NCI-H2196 (cell line): ENCODE data around the gene ERVW-1.

ENCODE experiments used
- DNase-seq: peaks from one replicate; lab custom pipeline; 2025; ENCODE audit not compliant: unreplicated experiment; lab: John Stamatoyannopoulos, UW

The ERVW-1 gene

GRCh38 chr7:92432299-92432946, 45.3 kb downstream of the ERVW-1 start:
- peak; percentile 79 for DNase-seq

GRCh38 chr7:92427193-92427592, 50.6 kb downstream of the ERVW-1 start:
- no peak for DNase-seq

GRCh38 chr7:92425311-92425947, 52.3 kb downstream of the ERVW-1 start:
- no peak for DNase-seq

- no peak for DNase-seq
These were observed 54.0 kb downstream of the ERVW-1 start for GRCh38 chr7:92423710-92424131.

GRCh38 chr7:92422926-92423325, 54.8 kb downstream of the ERVW-1 start:
- no peak for DNase-seq

- DNase-seq, result peak; percentile 60
These were observed 55.9 kb downstream of the ERVW-1 start for GRCh38 chr7:92421676-92422435.
